Hematopoietic multipotent progenitor cell treated with erythropoietin and hydrocortisone succinate and interleukin-3 and kit ligand, for 17 days (in vitro differentiated cells): ENCODE data around the gene CCL22.
"Not testable (repeated sequence)": the region's sequence is repeated elsewhere in the genome, so short reads cannot be mapped to it uniquely, and the experiment has no call there.

Experiments
- DNase-seq: peaks from one replicate; pipeline ENCODE4 v3.0.0-alpha.2; 2015; ENCODE audit warnings: low spot score

Gene CCL22

GRCh38 chr16:57347858-57348257, 10.7 kb upstream of the CCL22 start:
- no peak for DNase-seq

GRCh38 chr16:57348327-57348726, 10.3 kb upstream of the CCL22 start:
- no peak for DNase-seq

- DNase-seq: no peak
Measured at GRCh38 chr16:57349212-57350031, 9.2 kb upstream of the CCL22 start.

GRCh38 chr16:57352636-57353047, 5.9 kb upstream of the CCL22 start:
- no peak for DNase-seq

- DNase-seq: no peak
Measured at GRCh38 chr16:57354311-57354710, 4.3 kb upstream of the CCL22 start.

GRCh38 chr16:57355898-57356414, 2.6 kb upstream of the CCL22 start:
- no peak for DNase-seq

GRCh38 chr16:57356547-57356946, 2.0 kb upstream of the CCL22 start:
- DNase-seq: no peak

GRCh38 chr16:57357330-57358085, 1.1 kb upstream of the CCL22 start:
- DNase-seq: no peak

GRCh38 chr16:57358086-57358420, 530 bp upstream of the CCL22 start:
- no peak for DNase-seq

- no peak for DNase-seq
Measured at GRCh38 chr16:57360321-57360935, 1.8 kb downstream of the CCL22 start.

GRCh38 chr16:57361404-57361803, 2.8 kb downstream of the CCL22 start:
- no peak for DNase-seq

GRCh38 chr16:57364143-57364542, 5.6 kb downstream of the CCL22 start:
- no peak for DNase-seq

- no peak for DNase-seq
Measured at GRCh38 chr16:57366544-57367040, 8.0 kb downstream of the CCL22 start.

- no peak for DNase-seq
Measured at GRCh38 chr16:57367116-57367752, 8.7 kb downstream of the CCL22 start.

GRCh38 chr16:57371494-57372371, 13.2 kb downstream of the CCL22 start:
- no peak for DNase-seq

GRCh38 chr16:57372372-57373116, 14.0 kb downstream of the CCL22 start, which contains the start of gene CX3CL1:
Gene CX3CL1 (plus strand): TSS chr16:57372490. CDS start chr16:57372569, 79 bp downstream.
- DNase-seq: no peak

GRCh38 chr16:57373117-57373947, 14.7 kb downstream of the CCL22 start:
- no peak for DNase-seq

GRCh38 chr16:57374067-57374534, 15.5 kb downstream of the CCL22 start:
- DNase-seq: no peak

- DNase-seq: not testable (repeated sequence)
Measured at GRCh38 chr16:57374925-57375465, 16.4 kb downstream of the CCL22 start.
